Left ventricle myocardium inferior (tissue), 1 donor: ENCODE data around the gene FRY. TPM values are rescaled to one million over a fixed set of nuclear protein-coding genes. Genes with fewer than 3 reads are reported as not detected.

ENCODE experiments used
- DNase-seq: peaks from one replicate; pipeline ENCODE4 v3.0.0-alpha.2; 2020
- H3K27ac ChIP-seq: fragments of 200-600 bp; replicated peaks from 2 replicates; pipeline ENCODE4 v1.8.0; 2021
- H3K27me3 ChIP-seq: fragments of 200-600 bp; 2 replicates; pipeline ENCODE4 v1.8.0; 2021; ENCODE audit warnings: low read depth
- H3K36me3 ChIP-seq: fragments of 200-600 bp; 2 replicates; pipeline ENCODE4 v1.8.0; 2021
- H3K4me1 ChIP-seq: fragments of 200-600 bp; 2 replicates; pipeline ENCODE4 v1.8.0; 2021
- H3K4me3 ChIP-seq: fragments of 200-600 bp; 2 replicates; pipeline ENCODE4 v1.8.0; 2021; ENCODE audit warnings: mild to moderate bottlenecking, moderate library complexity
- H3K9me3 ChIP-seq: fragments of 200-600 bp; replicated peaks from 2 replicates; pipeline ENCODE4 v1.8.0; 2021
- intact Hi-C: fragments of 100-400 bp; cut with micrococcal nuclease; formaldehyde crosslinking; loops from one replicate; pipeline ENCODE4 v1.11.0; 2022
- total RNA-seq: library from RNA; stranded (reverse); fragmentation: NEBNext Ultra II Directional; extraction: Animal tissue kit (Norgen Biotek cat#: 25700); gene quantifications from one replicate; pipeline ENCODE4 v1.2.1, GENCODE V29; 2021
- TF ChIP-seq, protein P1 (sequence below): fragments of 200-600 bp; IDR thresholded peaks from 2 replicates; pipeline ENCODE4 v1.8.0; 2021; ENCODE audit warnings: antibody characterized with exemption, mild to moderate bottlenecking, borderline replicate concordance
- donor health status: DM: no; HTN: yes; CAD: no; lungs with severe emphysema.

Gene FRY
- total RNA-seq, 1 donor from 2014 or later = 167 TPM

DNA sequence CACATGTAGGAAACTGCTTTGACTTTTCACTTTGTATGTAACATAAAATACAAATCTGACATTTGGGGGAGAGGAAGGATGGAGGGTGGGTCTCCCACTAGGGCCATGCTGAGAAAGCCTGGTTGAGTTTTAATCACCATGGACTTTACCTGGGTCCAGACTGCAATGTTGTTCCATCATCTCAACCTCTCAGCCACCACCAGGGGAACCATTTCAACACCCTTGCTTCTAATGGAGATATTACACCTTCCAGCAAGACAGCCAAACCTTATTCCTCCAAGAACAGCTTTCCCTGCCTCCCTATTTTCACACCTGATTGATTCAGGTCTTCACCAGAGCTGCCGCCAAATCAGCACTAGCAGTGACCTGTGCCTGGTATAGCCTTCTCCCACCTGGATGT is 227.5 kb downstream of the FRY start:
- DNase-seq = no peak
- Histone ChIP-seq H3K9me3 (no peaks in the 10 kb centered on the region), H3K36me3 (peaks cover 19% of the 10 kb centered on the region), H3K27ac (peak overlapping the region; percentile 83), H3K27me3 (no peaks in the 10 kb centered on the region), H3K4me3 (no peak overlapping the region), H3K4me1 (peaks cover 96% of the 10 kb centered on the region)
- intact Hi-C loops = no loop called here
- TF ChIP-seq, protein P1, sequence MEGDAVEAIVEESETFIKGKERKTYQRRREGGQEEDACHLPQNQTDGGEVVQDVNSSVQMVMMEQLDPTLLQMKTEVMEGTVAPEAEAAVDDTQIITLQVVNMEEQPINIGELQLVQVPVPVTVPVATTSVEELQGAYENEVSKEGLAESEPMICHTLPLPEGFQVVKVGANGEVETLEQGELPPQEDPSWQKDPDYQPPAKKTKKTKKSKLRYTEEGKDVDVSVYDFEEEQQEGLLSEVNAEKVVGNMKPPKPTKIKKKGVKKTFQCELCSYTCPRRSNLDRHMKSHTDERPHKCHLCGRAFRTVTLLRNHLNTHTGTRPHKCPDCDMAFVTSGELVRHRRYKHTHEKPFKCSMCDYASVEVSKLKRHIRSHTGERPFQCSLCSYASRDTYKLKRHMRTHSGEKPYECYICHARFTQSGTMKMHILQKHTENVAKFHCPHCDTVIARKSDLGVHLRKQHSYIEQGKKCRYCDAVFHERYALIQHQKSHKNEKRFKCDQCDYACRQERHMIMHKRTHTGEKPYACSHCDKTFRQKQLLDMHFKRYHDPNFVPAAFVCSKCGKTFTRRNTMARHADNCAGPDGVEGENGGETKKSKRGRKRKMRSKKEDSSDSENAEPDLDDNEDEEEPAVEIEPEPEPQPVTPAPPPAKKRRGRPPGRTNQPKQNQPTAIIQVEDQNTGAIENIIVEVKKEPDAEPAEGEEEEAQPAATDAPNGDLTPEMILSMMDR = peak; percentile 44

DNA sequence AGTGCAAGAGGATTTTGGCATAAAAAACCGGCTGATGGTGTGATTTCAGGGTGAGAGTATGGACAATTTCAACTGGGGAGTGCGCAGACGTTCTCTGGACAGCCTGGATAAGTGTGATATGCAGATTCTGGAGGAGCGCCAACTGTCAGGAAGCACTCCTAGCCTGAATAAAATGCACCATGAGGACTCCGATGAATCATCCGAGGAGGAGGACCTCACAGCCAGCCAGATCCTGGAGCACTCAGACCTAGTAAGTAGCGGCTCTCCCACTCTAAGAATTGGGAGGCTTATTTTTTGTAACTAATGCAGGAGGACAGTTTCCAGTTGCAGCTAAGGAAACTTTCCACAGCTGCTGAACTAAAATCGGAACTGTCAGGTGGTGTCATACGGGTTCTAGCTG is 230.0 kb downstream of the FRY start:
- H3K27ac ChIP-seq = peak overlapping the region; percentile 83
- TF ChIP-seq, protein P1 = no peak
- H3K9me3 ChIP-seq = no peaks in the 10 kb centered on the region
- H3K4me3 ChIP-seq = peak overlapping the region; percentile 7
- peaks cover 43% of the 10 kb centered on the region for H3K36me3 ChIP-seq
- DNase-seq = peak; percentile 69
- no peaks in the 10 kb centered on the region for H3K27me3 ChIP-seq
- intact Hi-C loops = no loop called here
- peaks cover 94% of the 10 kb centered on the region for H3K4me1 ChIP-seq

DNA sequence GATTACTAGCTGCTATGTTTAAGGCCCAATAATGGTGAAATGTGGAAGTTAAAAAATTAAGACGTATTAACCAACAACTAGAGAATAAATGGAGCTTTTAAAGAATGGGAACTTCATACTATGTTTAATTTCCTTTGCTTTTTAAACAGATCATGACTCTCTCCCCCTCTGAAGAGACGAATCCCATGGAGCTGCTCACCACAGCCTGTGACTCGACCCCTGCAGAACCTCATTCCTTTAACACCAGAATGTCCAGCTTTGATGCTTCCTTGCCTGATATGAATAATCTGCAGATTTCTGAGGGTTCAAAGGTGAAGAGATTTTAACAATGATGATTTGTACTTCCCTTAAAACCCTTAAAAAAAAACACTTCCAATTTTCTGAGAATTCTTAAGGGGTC is 230.6 kb downstream of the FRY start:
- Histone ChIP-seq H3K9me3 (no peaks in the 10 kb centered on the region), H3K4me3 (peak overlapping the region; percentile 7), H3K27me3 (no peaks in the 10 kb centered on the region), H3K27ac (peak overlapping the region; percentile 83), H3K4me1 (peaks cover 88% of the 10 kb centered on the region), H3K36me3 (peaks cover 49% of the 10 kb centered on the region)
- intact Hi-C loops = no loop called here
- no peak for DNase-seq
- TF ChIP-seq, protein P1 = no peak

DNA sequence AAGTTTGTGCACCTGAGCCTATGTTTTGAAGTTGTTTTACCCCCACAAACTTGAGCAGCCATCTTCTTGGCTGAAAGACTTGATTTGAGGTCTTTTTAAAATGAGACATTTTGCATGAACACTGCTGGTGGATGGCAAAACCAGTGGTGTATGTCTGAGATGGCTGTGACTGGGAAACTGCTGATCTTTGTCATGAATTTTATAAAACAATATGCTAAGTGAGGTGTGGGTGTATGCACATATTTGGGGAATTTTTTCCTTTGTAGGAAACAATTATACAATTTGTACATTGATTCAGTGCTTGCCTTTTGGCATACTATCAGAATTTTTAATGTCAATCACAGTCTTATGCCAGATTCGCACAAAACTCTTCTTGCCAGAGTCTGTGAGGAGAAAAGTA is 231.0 kb downstream of the FRY start:
- H3K36me3 ChIP-seq = peaks cover 53% of the 10 kb centered on the region
- H3K27me3 ChIP-seq = no peaks in the 10 kb centered on the region
- H3K9me3 ChIP-seq = no peaks in the 10 kb centered on the region
- peaks cover 84% of the 10 kb centered on the region for H3K4me1 ChIP-seq
- TF ChIP-seq, protein P1 = no peak
- no peak overlapping the region for H3K4me3 ChIP-seq
- peak overlapping the region; percentile 83 for H3K27ac ChIP-seq
- DNase-seq = no peak
- intact Hi-C loops = no loop called here

DNA sequence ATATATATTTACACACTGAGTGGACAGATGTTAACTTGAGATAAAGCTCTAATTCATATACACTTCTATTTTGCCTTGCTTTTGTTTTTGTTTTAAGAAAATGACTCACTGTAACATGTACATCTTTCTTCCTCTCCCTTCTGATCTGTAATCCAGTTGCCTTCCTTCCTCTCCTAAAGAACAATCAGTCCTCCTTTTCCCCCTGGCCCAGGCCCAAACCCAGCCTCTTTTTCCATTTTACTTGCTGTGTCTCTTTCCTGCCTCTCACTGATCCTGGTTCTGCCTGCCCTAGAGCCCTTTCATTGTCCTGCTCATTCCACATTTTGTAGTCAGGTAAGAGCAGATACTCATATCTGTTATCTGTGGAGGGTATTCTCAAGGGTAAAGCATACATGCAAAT is 232.8 kb downstream of the FRY start:
- Histone ChIP-seq H3K36me3 (peaks cover 71% of the 10 kb centered on the region), H3K4me3 (peak overlapping the region; percentile 25), H3K9me3 (no peaks in the 10 kb centered on the region), H3K27ac (peak overlapping the region; percentile 83), H3K4me1 (peaks cover 73% of the 10 kb centered on the region), H3K27me3 (no peaks in the 10 kb centered on the region)
- TF ChIP-seq, protein P1 = no peak
- intact Hi-C loops = no loop called here
- DNase-seq = peak; percentile 79

DNA sequence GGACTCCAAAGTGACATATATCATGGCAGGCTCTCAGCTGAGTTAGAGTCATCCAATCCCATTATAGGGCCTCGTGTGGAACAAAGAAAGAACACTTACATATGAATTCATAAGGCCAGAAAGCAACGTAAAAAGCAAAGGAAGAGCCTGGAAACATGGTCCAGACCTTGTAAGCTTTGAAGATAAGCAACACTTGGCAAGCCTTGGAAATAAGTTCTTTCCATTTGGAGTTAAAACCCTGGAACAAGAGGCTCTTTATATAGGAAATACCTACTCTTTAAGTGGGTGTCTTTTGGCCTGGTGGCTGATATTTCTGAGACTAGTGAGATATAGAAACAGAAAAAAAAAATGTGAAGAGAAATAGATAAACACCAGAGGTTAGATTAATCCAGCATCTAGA is 234.2 kb downstream of the FRY start:
- H3K27me3 ChIP-seq = no peaks in the 10 kb centered on the region
- H3K9me3 ChIP-seq = no peaks in the 10 kb centered on the region
- peaks cover 60% of the 10 kb centered on the region for H3K4me1 ChIP-seq
- H3K27ac ChIP-seq = peak overlapping the region; percentile 83
- no peak for DNase-seq
- peaks cover 85% of the 10 kb centered on the region for H3K36me3 ChIP-seq
- no peak overlapping the region for H3K4me3 ChIP-seq
- TF ChIP-seq, protein P1 = no peak
- intact Hi-C loops = no loop called here
